HCT116 (cell line): ENCODE measurements around the gene HIVEP2. TPM values are rescaled to one million over a fixed set of nuclear protein-coding genes. Genes with fewer than 3 reads are reported as not detected.

ENCODE experiments used
- ATAC-seq: fragments of 200-7000 bp; cut with Tn5 transposase; 2 replicates; pipeline ENCODE4 v1.9.1; 2020; ENCODE audit warnings: mild to moderate bottlenecking, moderate library complexity
- BruUV-seq: library from RNA; stranded (reverse); fragments of 400-500 nt; replicated peaks from 2 replicates; lab custom pipeline; 2021; lab: Mats Ljungman, UMichigan
- CTCF ChIA-PET: fragments of 300-600 bp; sonication (Branson Sonifier 250); formaldehyde crosslinking; loops from one replicate; lab custom pipeline; 2021; ENCODE audit warnings: antibody characterized with exemption; lab: Charles Lee
- POLR2A ChIA-PET: fragments of 300-600, 350-600 bp; sonication (Branson Sonifier 250); formaldehyde crosslinking; loops from one replicate; lab custom pipeline; 2021; ENCODE audit warnings: antibody characterized with exemption; lab: Charles Lee
- RAD21 ChIA-PET, 2 experiments: fragments of 300-600 bp; sonication (Branson Sonifier 250); formaldehyde crosslinking; loops; one replicate each; lab custom pipeline; 2023; ENCODE audit warnings: low total read pairs in 2 of 2; ENCODE audit not compliant: uncharacterized antibody in 2 of 2, unreplicated experiment in 2 of 2, low non-redundant PET in 1 of 2; lab: Charles Lee
- DNase-seq: peaks from one replicate; pipeline ENCODE4 v3.0.0-alpha.2; 2010; ENCODE audit warnings: low read depth, low spot score
- H2AFZ ChIP-seq: fragments of 200-600 bp; shearing (Covaris generic), sonication (generic); 2 replicates; pipeline ENCODE4 v1.6.1; 2017; ENCODE audit warnings: low read depth, mixed run types, mixed read lengths, antibody characterized with exemption, low read length; ENCODE audit not compliant: poor library complexity, severe bottlenecking
- H3K27ac ChIP-seq: 2 replicates; pipeline ENCODE4 v1.5.1; 2012; ENCODE audit warnings: low read depth, low read length
- H3K27me3 ChIP-seq: fragments of 200-600 bp; sonication (generic); 2 replicates; pipeline ENCODE4 v1.6.1; 2016; ENCODE audit warnings: mixed run types, low read length, mixed read lengths; ENCODE audit not compliant: insufficient read depth
- H3K36me3 ChIP-seq, 2 experiments: fragments of 200-500 bp in 1 of 2; fragments of 200-600 bp in 1 of 2; sonication (Bioruptor generic) in 1 of 2; sonication (generic) in 1 of 2; 2 replicates each; pipeline versions ENCODE4 v1.5.1 to v1.6.1; 2014 to 2016; ENCODE audit warnings: low read length in 2 of 2, inconsistent platforms in 1 of 2, mixed read lengths in 1 of 2, mixed run types in 1 of 2; ENCODE audit not compliant: insufficient read depth in 2 of 2, control insufficient read depth in 1 of 2
- H3K4me1 ChIP-seq, 2 experiments: fragments of 200-600 bp in 1 of 2; sonication (generic) in 1 of 2; 2 replicates each; pipeline versions ENCODE4 v1.5.1 to v1.6.1; 2012 to 2017; ENCODE audit warnings: low read length in 2 of 2, inconsistent platforms in 1 of 2, mild to moderate bottlenecking in 1 of 2, mixed read lengths in 1 of 2, mixed run types in 1 of 2, moderate library complexity in 1 of 2; ENCODE audit not compliant: insufficient read depth in 2 of 2, control insufficient read depth in 1 of 2
- H3K4me2 ChIP-seq: fragments of 200-600 bp; sonication (generic); 2 replicates; pipeline ENCODE4 v1.6.1; 2017; ENCODE audit warnings: mixed run types, low read length, mixed read lengths
- H3K4me3 ChIP-seq, 2 experiments: fragments of 200-600 bp in 1 of 2; sonication (generic) in 1 of 2; replicated peaks in 1 of 2; 2 replicates each; pipeline ENCODE4 v1.5.1; 2011 to 2016; ENCODE audit warnings: low read length in 2 of 2, control low read depth in 1 of 2, low read depth in 1 of 2, mild to moderate bottlenecking in 1 of 2, mixed read lengths in 1 of 2, mixed run types in 1 of 2
- H3K79me2 ChIP-seq: fragments of 200-600 bp; sonication (generic); 2 replicates; pipeline ENCODE4 v1.6.1; 2017; ENCODE audit warnings: mild to moderate bottlenecking, mixed run types, low read length, moderate library complexity, mixed read lengths; ENCODE audit not compliant: insufficient read depth
- H3K9ac ChIP-seq: fragments of 200-600 bp; sonication (generic); 2 replicates; pipeline ENCODE4 v1.6.1; 2016; ENCODE audit warnings: low read length, mixed read lengths
- H3K9me2 ChIP-seq: fragments of 200-600 bp; sonication (generic), shearing (Covaris generic); 2 replicates; pipeline ENCODE4 v1.6.1; 2017; ENCODE audit warnings: mixed run types, mild to moderate bottlenecking, moderate library complexity; ENCODE audit not compliant: insufficient read depth
- H3K9me3 ChIP-seq, 2 experiments: fragments of 200-500 bp in 1 of 2; fragments of 200-600 bp in 1 of 2; sonication (Bioruptor generic) in 1 of 2; sonication (generic) in 1 of 2; 2 replicates each; pipeline ENCODE4 v1.6.1; 2014 to 2017; ENCODE audit warnings: low read length in 2 of 2, mixed read lengths in 2 of 2, inconsistent platforms in 1 of 2, low read depth in 1 of 2, mild to moderate bottlenecking in 1 of 2, mixed run types in 1 of 2, moderate library complexity in 1 of 2; ENCODE audit not compliant: control insufficient read depth in 1 of 2, insufficient read depth in 1 of 2
- H4K20me1 ChIP-seq: fragments of 200-600 bp; sonication (generic), shearing (Covaris generic); 2 replicates; pipeline ENCODE4 v1.6.1; 2017; ENCODE audit warnings: mixed run types, mild to moderate bottlenecking, moderate library complexity; ENCODE audit not compliant: insufficient read depth
- ATF3 ChIP-seq: IDR thresholded peaks from 2 replicates; pipeline ENCODE4 v1.6.1; 2012
- CBX3 ChIP-seq: IDR thresholded peaks from 2 replicates; pipeline ENCODE4 v1.6.1; 2012; ENCODE audit warnings: low read depth
- CEBPB ChIP-seq: IDR thresholded peaks from 2 replicates; pipeline ENCODE4 v1.6.1; 2012; ENCODE audit warnings: low read depth
- CTCF ChIP-seq, 3 experiments: fragments of 200-600 bp in 1 of 3; sonication (generic) in 1 of 3; IDR thresholded peaks in 2 of 3; conservative IDR thresholded peaks in 1 of 3; 2 replicates each; pipeline ENCODE4 v1.5.1; 2012 to 2017; ENCODE audit warnings: low read depth in 2 of 3, low read length in 2 of 3, antibody characterized with exemption in 1 of 3, borderline replicate concordance in 1 of 3, control low read depth in 1 of 3, mild to moderate bottlenecking in 1 of 3, mixed read lengths in 1 of 3, mixed run types in 1 of 3, moderate library complexity in 1 of 3; ENCODE audit not compliant: insufficient read depth in 1 of 3
- EGR1 ChIP-seq: IDR thresholded peaks from 2 replicates; pipeline ENCODE4 v1.6.1; 2012; ENCODE audit warnings: low read depth
- EZH2 ChIP-seq: fragments of 200-600 bp; sonication (generic); IDR thresholded peaks from 2 replicates; pipeline ENCODE4 v1.6.1; 2017; ENCODE audit warnings: antibody characterized with exemption, mixed run types
- EZH2phosphoT487 ChIP-seq: fragments of 200-600 bp; IDR thresholded peaks from 2 replicates; pipeline ENCODE4 v1.6.1; 2018; ENCODE audit warnings: antibody characterized with exemption, borderline replicate concordance
- JUND ChIP-seq: IDR thresholded peaks from 2 replicates; pipeline ENCODE4 v1.6.1; 2012
- POLR2A ChIP-seq: IDR thresholded peaks from 2 replicates; pipeline ENCODE4 v1.7.0; 2011; ENCODE audit warnings: borderline replicate concordance; ENCODE audit not compliant: insufficient read depth, insufficient read length; ENCODE audit errors: extremely low read depth
- POLR2AphosphoS5 ChIP-seq: IDR thresholded peaks from 2 replicates; pipeline ENCODE4 v1.6.1; 2011; ENCODE audit warnings: mild to moderate bottlenecking, low read depth, low read length, moderate library complexity
- RAD21 ChIP-seq: IDR thresholded peaks from 2 replicates; pipeline ENCODE4 v1.6.1; 2012; ENCODE audit warnings: low read depth, mild to moderate bottlenecking
- SP1 ChIP-seq: IDR thresholded peaks from 2 replicates; pipeline ENCODE4 v1.6.1; 2012; ENCODE audit warnings: low read depth
- SRF ChIP-seq: IDR thresholded peaks from 2 replicates; pipeline ENCODE4 v1.6.1; 2012; ENCODE audit warnings: low read depth
- TCF7L2 ChIP-seq: IDR thresholded peaks from 2 replicates; pipeline ENCODE4 v1.7.0; 2011; ENCODE audit warnings: borderline replicate concordance, inconsistent platforms; ENCODE audit not compliant: insufficient read depth, insufficient read length; ENCODE audit errors: extremely low read depth
- ZFX ChIP-seq: fragments of 450-650 bp; IDR thresholded peaks from 2 replicates; pipeline ENCODE4 v1.6.1; 2017
- ZNF274 ChIP-seq: fragments of 200-500 bp; sonication (Bioruptor generic); IDR thresholded peaks from 2 replicates; pipeline ENCODE4 v1.6.1; 2014; ENCODE audit warnings: mild to moderate bottlenecking, low read depth, low read length, inconsistent platforms
- intact Hi-C: fragments of 100-400 bp; cut with micrococcal nuclease; formaldehyde crosslinking; loops from 2 replicates; pipeline ENCODE4 v1.10.0; 2022
- total RNA-seq: library from RNA; stranded (reverse); gene quantifications from one replicate; pipeline ENCODE4 v1.2.1, GENCODE V29; 2021; ENCODE audit not compliant: unreplicated experiment
- TF ChIP-seq, protein P1 (sequence below): IDR thresholded peaks from 2 replicates; pipeline ENCODE4 v1.6.1; 2012; ENCODE audit warnings: low read depth
- TF ChIP-seq, protein P2 (sequence below): IDR thresholded peaks from 2 replicates; pipeline ENCODE4 v1.6.1; 2012

HIVEP2 gene
- total RNA-seq, 1 experiment from 2014 or later, result 8.1 TPM

- H3K27me3 ChIP-seq, result no peaks in the 10 kb centered on the region
- H4K20me1 ChIP-seq, result no peaks in the 10 kb centered on the region
- no peak overlapping the region for H3K27ac ChIP-seq
- CTCF ChIA-PET, result no interaction called here
- H3K4me1 ChIP-seq, result no peaks in the 10 kb centered on the region
- no peak overlapping the region for H2AFZ ChIP-seq
- H3K79me2 ChIP-seq, result no peaks in the 10 kb centered on the region
- no peak overlapping the region for H3K4me2 ChIP-seq
- 0 out of 4 replicates have a peak, but pooled peaks cover 0 to under 1% of the 10 kb centered on the region in 2 experiments for H3K36me3 ChIP-seq
- H3K9me3 ChIP-seq, result no peaks in the 10 kb centered on the region
- ATAC-seq (no peak), DNase-seq (no peak)
- RAD21 ChIA-PET, result no interaction called here
- no peaks in the 10 kb centered on the region for H3K9me2 ChIP-seq
- POLR2A ChIA-PET, result no interaction called here
- TF ChIP-seq POLR2A (no peak), ZFX (no peak), SRF (no peak), TCF7L2 (no peak), EGR1 (no peak), EZH2phosphoT487 (no peak), CBX3 (no peak), ATF3 (no peak), RAD21 (no peak), EZH2 (no peak), SP1 (no peak), CEBPB (no peak), JUND (no peak), ZNF274 (no peak), CTCF (IDR thresholded peaks at IDR 0.05 in 2 of 3, conservative IDR thresholded peaks at IDR 0.05 in 1 of 3; ENCODE audit: borderline replicate concordance in 1 of 3, insufficient read depth in 1 of 3, low read depth in 2 of 3, low read length in 2 of 3) (no peak), POLR2AphosphoS5 (no peak)
- TF ChIP-seq, protein P1, sequence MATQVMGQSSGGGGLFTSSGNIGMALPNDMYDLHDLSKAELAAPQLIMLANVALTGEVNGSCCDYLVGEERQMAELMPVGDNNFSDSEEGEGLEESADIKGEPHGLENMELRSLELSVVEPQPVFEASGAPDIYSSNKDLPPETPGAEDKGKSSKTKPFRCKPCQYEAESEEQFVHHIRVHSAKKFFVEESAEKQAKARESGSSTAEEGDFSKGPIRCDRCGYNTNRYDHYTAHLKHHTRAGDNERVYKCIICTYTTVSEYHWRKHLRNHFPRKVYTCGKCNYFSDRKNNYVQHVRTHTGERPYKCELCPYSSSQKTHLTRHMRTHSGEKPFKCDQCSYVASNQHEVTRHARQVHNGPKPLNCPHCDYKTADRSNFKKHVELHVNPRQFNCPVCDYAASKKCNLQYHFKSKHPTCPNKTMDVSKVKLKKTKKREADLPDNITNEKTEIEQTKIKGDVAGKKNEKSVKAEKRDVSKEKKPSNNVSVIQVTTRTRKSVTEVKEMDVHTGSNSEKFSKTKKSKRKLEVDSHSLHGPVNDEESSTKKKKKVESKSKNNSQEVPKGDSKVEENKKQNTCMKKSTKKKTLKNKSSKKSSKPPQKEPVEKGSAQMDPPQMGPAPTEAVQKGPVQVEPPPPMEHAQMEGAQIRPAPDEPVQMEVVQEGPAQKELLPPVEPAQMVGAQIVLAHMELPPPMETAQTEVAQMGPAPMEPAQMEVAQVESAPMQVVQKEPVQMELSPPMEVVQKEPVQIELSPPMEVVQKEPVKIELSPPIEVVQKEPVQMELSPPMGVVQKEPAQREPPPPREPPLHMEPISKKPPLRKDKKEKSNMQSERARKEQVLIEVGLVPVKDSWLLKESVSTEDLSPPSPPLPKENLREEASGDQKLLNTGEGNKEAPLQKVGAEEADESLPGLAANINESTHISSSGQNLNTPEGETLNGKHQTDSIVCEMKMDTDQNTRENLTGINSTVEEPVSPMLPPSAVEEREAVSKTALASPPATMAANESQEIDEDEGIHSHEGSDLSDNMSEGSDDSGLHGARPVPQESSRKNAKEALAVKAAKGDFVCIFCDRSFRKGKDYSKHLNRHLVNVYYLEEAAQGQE, result no peak
- TF ChIP-seq, protein P2, sequence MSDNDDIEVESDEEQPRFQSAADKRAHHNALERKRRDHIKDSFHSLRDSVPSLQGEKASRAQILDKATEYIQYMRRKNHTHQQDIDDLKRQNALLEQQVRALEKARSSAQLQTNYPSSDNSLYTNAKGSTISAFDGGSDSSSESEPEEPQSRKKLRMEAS, result no peak
- no peak overlapping the region for H3K9ac ChIP-seq
- no peak overlapping the region for H3K4me3 ChIP-seq
- BruUV-seq, result no TSS peak
- intact Hi-C loops, result no loop called here
These were observed 179.7 kb downstream of the HIVEP2 start for GRCh38 chr6:142765306-142765705.
